Duodenal mucosa (tissue), 2 donors: ENCODE results near the gene WIPF3.
"Not testable (repeated sequence)": the region's sequence is repeated elsewhere in the genome, so short reads cannot be mapped to it uniquely, and the experiment has no call there.

Experiments used
- H3K27ac ChIP-seq: one replicate; pipeline ENCODE4 v1.7.0; 2013; ENCODE audit warnings: low read depth, low read length
- H3K27me3 ChIP-seq, 2 donors: one replicate each; pipeline ENCODE4 v1.7.0; 2013; ENCODE audit warnings: low read length in 2 of 2, control low read depth in 1 of 2; ENCODE audit not compliant: insufficient read depth in 2 of 2, control insufficient read depth in 1 of 2
- H3K36me3 ChIP-seq, 2 donors: one replicate each; pipeline ENCODE4 v1.7.0; 2013; ENCODE audit warnings: low read length in 2 of 2, control low read depth in 1 of 2; ENCODE audit not compliant: insufficient read depth in 2 of 2, control insufficient read depth in 1 of 2
- H3K4me1 ChIP-seq, 2 donors: one replicate each; pipeline ENCODE4 v1.7.0; 2013; ENCODE audit warnings: low read length in 2 of 2, control low read depth in 1 of 2; ENCODE audit not compliant: insufficient read depth in 2 of 2, control insufficient read depth in 1 of 2
- H3K4me3 ChIP-seq, 2 donors: one replicate each; pipeline ENCODE4 v1.7.0; 2013; ENCODE audit warnings: low read length in 2 of 2, low read depth in 1 of 2
- H3K9ac ChIP-seq, 2 donors: one replicate each; pipeline ENCODE4 v1.7.0; 2013; ENCODE audit warnings: low read length in 2 of 2, low read depth in 1 of 2
- H3K9me3 ChIP-seq, 2 donors: one replicate each; pipeline ENCODE4 v1.7.0; 2013; ENCODE audit warnings: low read length in 2 of 2, control low read depth in 1 of 2; ENCODE audit not compliant: control insufficient read depth in 1 of 2

WIPF3 gene

DNA sequence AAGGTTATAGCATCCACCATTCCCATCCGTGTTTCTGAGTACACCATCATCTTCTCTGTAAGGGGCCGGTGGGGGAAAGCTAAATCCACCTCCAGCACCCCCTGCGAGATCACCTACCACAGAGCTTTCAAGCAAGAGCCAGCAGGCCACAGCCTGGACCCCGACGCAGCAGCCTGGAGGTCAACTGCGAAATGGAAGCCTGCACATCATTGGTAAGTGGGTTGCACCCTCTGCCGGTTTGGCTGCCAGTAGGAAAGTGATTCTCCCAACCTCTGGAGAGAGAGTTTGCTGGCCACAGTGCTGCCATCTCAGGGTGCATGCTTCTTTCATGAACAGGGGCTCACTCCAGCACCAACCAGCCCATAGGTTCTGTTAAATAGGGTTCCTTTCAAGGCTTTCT lies 81.7 kb downstream of the WIPF3 start:
- H3K27me3 ChIP-seq = no peaks in the 10 kb centered on the region
- no peak overlapping the region for H3K27ac ChIP-seq
- H3K9me3 ChIP-seq = no peaks in the 10 kb centered on the region
- H3K9ac ChIP-seq = no peak overlapping the region
- H3K4me1 ChIP-seq = peaks cover 0 to 4% of the 10 kb centered on the region in 2 donors
- no peaks in the 10 kb centered on the region for H3K36me3 ChIP-seq
- H3K4me3 ChIP-seq = no peak overlapping the region

DNA sequence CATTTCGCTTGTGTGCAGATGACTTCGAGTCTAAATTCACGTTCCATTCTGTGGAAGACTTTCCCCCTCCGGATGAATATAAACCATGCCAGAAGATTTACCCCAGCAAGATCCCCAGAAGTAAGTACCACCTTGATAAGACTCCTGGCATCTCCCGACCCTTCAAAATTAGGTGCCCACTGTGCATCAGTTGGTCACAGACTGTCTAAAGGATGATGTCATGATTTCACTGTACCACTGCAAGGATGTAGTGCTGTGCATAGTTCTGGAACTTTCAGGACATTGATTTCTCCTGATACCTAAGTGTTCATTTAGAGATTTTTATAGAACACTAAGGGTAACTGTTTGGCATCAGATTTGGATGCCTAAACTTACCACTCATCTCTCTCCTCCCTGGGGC lies 83.0 kb downstream of the WIPF3 start:
- Histone ChIP-seq H3K9me3 (no peaks in the 10 kb centered on the region), H3K4me1 (no peaks in the 10 kb centered on the region), H3K27me3 (no peaks in the 10 kb centered on the region)

DNA sequence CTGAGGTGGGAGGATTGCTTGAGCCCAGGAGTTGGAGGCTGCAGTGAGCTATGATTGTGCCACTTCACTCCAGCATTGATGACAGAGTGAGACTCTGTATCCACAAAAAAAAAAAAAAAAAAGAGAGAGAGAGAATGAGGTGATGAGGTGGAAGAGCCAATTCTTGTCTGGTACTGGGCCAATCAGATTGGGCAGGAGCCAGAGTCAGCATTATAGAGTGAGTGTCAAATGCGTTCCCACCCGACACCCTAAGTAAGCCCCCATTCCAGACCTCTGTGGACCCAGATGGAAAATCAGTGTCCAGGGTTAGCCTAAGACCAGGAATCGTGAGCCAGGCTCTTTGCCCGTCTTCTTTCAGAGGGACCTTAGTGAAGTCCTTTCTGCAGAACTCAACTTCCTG lies 83.9 kb downstream of the WIPF3 start:
- Histone ChIP-seq H3K9me3 (no peaks in the 10 kb centered on the region), H3K27me3 (no peaks in the 10 kb centered on the region), H3K4me3 (no peak overlapping the region), H3K9ac (no peak overlapping the region), H3K36me3 (no peaks in the 10 kb centered on the region), H3K4me1 (no peaks in the 10 kb centered on the region), H3K27ac (no peak overlapping the region)

More for the DNA sequence above, 83.0 kb downstream of the WIPF3 start:
- no peaks in the 10 kb centered on the region for H3K36me3 ChIP-seq
- H3K27ac ChIP-seq = no peak overlapping the region
- H3K9ac ChIP-seq = no peak overlapping the region
- no peak overlapping the region for H3K4me3 ChIP-seq

DNA sequence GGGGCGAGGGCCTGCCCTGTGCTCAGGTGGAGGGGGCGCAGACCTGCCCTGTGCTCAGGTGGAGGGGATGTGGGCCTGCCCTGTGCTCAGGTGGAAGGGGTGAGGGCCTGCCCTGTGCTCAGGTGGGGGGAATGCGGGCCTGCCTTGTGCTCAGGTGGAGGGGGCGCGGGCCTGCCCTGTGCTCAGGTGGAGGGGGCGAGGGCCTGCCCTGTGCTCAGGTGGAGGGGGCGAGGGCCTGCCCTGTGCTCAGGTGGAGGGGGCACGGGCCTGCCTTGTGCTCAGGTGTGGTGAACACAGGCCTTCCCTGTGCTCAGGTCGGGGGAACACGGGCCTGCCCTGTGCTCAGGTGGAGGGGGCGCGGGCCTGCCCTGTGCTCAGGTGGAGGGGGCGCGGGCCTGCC lies 84.5 kb downstream of the WIPF3 start:
- not testable (repeated sequence) for H3K27me3 ChIP-seq, H3K9me3 ChIP-seq, H3K4me3 ChIP-seq, H3K4me1 ChIP-seq, H3K9ac ChIP-seq, H3K36me3 ChIP-seq, H3K27ac ChIP-seq

DNA sequence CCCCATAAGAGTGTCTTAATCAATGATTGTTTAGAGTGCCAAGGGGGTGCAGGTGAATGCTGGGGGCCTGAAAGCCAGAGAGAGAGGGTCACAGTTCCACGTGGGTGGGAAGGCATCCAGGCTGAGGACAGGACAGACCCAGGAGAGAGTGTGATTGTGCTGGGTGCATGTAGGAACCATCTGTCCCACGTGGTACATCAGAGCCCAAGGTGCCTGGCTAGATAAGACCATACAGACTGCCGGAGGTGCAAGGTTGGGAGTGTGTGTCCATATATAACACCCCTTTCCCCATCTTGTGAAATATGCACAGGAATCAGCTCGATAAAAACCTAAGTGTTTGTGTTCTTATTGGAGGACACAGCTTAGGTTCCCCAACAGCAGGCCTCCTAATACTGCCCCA lies 85.5 kb downstream of the WIPF3 start:
- no peaks in the 10 kb centered on the region for H3K4me1 ChIP-seq
- no peak overlapping the region for H3K4me3 ChIP-seq
- H3K9ac ChIP-seq = no peak overlapping the region
- H3K27me3 ChIP-seq = no peaks in the 10 kb centered on the region
- H3K27ac ChIP-seq = no peak overlapping the region
- no peaks in the 10 kb centered on the region for H3K9me3 ChIP-seq
- H3K36me3 ChIP-seq = no peaks in the 10 kb centered on the region

DNA sequence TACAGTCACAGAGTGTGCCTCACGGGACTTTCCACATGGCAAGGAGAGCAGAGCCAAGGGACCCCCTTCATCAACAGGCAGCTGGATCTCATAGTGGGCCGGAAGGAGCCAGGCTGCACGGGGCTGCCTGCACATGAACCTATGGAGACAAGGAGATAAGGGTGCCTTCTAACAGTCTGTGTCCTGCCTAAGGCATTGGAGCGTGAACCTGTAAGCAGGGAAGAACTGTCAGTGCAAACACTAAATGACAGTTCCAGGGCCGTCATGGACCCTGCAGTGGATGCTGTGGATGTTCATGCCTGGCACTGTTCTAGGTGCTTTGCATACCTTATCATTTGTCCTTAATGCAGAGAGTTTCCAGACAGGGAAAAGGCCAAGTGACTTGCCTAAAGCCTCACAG lies 85.9 kb downstream of the WIPF3 start:
- Histone ChIP-seq H3K4me3 (no peak overlapping the region), H3K9me3 (no peaks in the 10 kb centered on the region), H3K36me3 (no peaks in the 10 kb centered on the region), H3K9ac (no peak overlapping the region), H3K27me3 (no peaks in the 10 kb centered on the region), H3K27ac (no peak overlapping the region), H3K4me1 (no peaks in the 10 kb centered on the region)

DNA sequence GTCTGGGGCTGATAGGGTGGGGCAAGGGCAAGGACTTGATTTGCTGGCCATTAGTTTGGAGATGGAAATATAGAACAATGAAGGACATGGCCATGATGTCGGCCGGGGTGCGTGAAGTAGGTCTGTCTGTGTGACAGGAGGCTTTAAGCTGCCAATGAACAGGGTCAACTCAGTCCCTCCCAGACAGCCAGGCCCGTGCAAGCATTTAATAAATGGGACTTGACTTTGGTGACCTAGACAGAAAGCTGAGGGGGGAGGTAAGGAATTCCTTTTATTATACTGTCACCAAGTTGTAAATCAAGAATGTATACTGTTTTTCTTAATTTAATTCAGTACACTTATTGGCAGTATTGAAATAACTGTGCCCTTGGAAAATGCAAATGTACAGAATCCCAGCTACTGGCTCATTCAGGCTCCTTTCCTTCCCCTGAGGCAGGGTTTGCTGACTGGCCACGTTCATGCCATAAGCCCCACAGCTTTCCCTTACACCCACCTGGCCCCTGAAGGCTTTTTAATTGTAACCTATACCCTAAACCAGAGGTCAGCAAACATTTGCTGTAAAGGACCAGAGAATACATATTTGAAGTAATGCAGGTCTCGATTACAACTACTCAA lies 87.2 kb downstream of the WIPF3 start:
- Histone ChIP-seq H3K27ac (no peak overlapping the region), H3K4me1 (no peaks in the 10 kb centered on the region), H3K4me3 (no peak overlapping the region), H3K9ac (no peak overlapping the region), H3K27me3 (no peaks in the 10 kb centered on the region), H3K9me3 (peaks cover 0 to 3% of the 10 kb centered on the region in 2 donors), H3K36me3 (no peaks in the 10 kb centered on the region)

DNA sequence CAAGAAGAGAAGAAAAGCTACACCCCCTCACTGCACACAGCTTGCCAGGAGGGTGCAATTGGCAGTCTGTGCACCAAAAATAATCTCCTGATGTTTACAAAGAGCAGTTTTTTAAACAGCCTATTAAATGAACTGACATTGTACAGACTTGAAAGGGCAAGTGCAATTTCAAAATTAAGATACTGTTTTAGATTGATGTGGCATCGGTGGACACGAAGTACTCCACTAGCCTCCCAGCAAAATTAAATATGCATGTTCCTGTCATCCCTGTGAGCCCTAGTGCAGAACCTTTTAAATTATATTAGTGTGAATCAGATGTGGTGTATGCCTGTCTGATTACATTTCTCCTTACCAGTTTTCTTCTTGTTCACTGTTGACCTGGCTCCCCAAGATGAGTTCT lies 87.9 kb downstream of the WIPF3 start:
- Histone ChIP-seq H3K27ac (no peak overlapping the region), H3K27me3 (no peaks in the 10 kb centered on the region), H3K4me1 (no peaks in the 10 kb centered on the region), H3K9ac (no peak overlapping the region), H3K36me3 (no peaks in the 10 kb centered on the region), H3K9me3 (peaks cover 0 to 4% of the 10 kb centered on the region in 2 donors), H3K4me3 (no peak overlapping the region)

DNA sequence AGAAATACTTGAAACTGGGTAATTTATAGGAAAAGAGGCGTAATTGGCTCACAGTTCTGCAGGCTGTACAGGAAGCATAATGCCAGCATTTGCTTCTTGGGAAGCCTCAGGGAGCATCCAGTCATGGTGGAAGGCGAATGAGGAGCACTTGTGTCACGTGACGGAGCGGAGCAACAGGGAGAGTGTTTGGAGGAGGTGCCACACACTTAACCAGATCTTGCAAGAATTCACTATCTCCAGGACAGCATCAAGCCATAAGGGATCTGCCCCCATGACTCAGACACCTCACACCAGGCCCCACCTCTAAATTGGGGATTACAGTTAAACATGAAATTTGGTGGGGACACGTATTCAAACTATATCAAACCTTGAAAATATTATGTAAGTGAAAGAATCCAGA lies 89.3 kb downstream of the WIPF3 start:
- Histone ChIP-seq H3K27ac (no peak overlapping the region), H3K27me3 (no peaks in the 10 kb centered on the region), H3K4me3 (no peak overlapping the region), H3K36me3 (no peaks in the 10 kb centered on the region), H3K9me3 (peaks cover 0 to 4% of the 10 kb centered on the region in 2 donors), H3K9ac (no peak overlapping the region), H3K4me1 (no peaks in the 10 kb centered on the region)

DNA sequence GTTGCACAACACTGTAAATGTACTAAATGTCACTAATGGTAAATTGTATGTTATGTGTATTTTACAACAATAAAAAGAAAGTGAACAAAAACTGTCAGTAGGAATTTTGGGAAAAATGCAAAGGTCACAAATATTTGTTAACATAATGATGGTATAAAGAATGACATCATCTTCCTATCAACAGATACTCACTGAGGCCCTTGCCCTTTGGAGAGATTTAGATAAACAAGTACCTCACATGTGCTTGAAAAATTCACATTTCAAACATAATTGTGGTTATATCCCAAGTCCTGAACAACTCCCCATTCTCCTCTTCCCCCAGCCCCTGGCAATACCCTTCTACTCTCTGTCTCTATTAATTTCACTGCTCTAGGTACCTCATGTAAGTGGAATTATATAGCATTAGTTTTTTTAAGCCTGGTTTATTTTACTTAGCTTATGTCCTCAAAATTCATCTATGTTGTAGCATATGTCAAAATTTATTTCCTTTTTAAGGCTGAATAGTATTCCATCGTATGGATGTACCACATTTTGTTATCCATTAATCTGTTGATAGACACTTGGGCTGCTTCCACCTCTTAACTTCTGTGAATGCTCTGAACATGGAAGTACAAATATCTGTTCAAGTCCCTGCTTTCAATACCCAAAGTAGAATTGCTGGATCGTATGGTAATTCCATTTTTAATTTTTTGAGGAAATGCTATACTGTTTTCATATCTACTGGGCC lies 90.5 kb downstream of the WIPF3 start:
- Histone ChIP-seq H3K4me1 (no peaks in the 10 kb centered on the region), H3K9me3 (peaks cover 0 to 4% of the 10 kb centered on the region in 2 donors), H3K9ac (no peak overlapping the region), H3K27ac (no peak overlapping the region), H3K4me3 (no peak overlapping the region), H3K36me3 (no peaks in the 10 kb centered on the region), H3K27me3 (no peaks in the 10 kb centered on the region)
